B cell (primary cell): Measurements from ENCODE around the gene LDHD. TPM values are rescaled to one million over a fixed set of nuclear protein-coding genes. Genes with fewer than 3 reads are reported as not detected.

Experiments used
- ATAC-seq: fragments of 200-7000 bp; cut with Tn5 transposase; one replicate; pipeline ENCODE4 v1.10.0; 2021; ENCODE audit warnings: low read depth, mild to moderate bottlenecking, moderate number of reproducible peaks, moderate library complexity
- CTCF ChIA-PET: fragments of 350-600 bp; sonication (Branson Sonifier 250); formaldehyde crosslinking; loops from one replicate; lab custom pipeline; 2021; ENCODE audit warnings: antibody characterized with exemption, inconsistent platforms; lab: Charles Lee
- POLR2A ChIA-PET: fragments of 350-600 bp; sonication (Branson Sonifier 250); formaldehyde crosslinking; loops from one replicate; lab custom pipeline; 2021; ENCODE audit warnings: antibody characterized with exemption; lab: Charles Lee
- DNase-seq: peaks from one replicate; pipeline ENCODE4 v3.0.0; 2013
- H2AFZ ChIP-seq: 2 replicates; pipeline ENCODE4 v1.6.1; 2012; ENCODE audit warnings: mild to moderate bottlenecking, low read depth, low read length; ENCODE audit not compliant: insufficient read depth, poor library complexity, severe bottlenecking
- H3K27ac ChIP-seq, 2 donors: 1 replicate in 1 of 2; 2 replicates in 1 of 2; pipeline ENCODE4 v1.5.1; 2012 to 2013; ENCODE audit warnings: low read length in 2 of 2, mild to moderate bottlenecking in 2 of 2, moderate library complexity in 1 of 2
- H3K27me3 ChIP-seq, 4 experiments: fragments of 200-600 bp in 1 of 4; sonication (generic) in 1 of 4; replicated peaks in 1 of 4; 1 replicate in 2 of 4; 2 replicates in 2 of 4; pipeline versions ENCODE4 v1.6.1 to v1.7.0; 2013 to 2016; ENCODE audit warnings: low read length in 3 of 4, mild to moderate bottlenecking in 2 of 4, mixed read lengths in 1 of 4, moderate library complexity in 1 of 4; ENCODE audit not compliant: insufficient read depth in 4 of 4, control insufficient read depth in 3 of 4; ENCODE audit errors: control extremely low read depth in 1 of 4
- H3K36me3 ChIP-seq, 2 experiments: replicated peaks in 1 of 2; 1 replicate in 1 of 2; 2 replicates in 1 of 2; pipeline versions ENCODE4 v1.6.1 to v1.7.1; 2013; ENCODE audit warnings: low read length in 1 of 2; ENCODE audit not compliant: insufficient read depth in 2 of 2, control insufficient read depth in 1 of 2; ENCODE audit errors: control extremely low read depth in 1 of 2, extremely low read depth in 1 of 2
- H3K4me1 ChIP-seq, 2 donors: fragments of 200-600 bp in 1 of 2; sonication (generic) in 1 of 2; 1 replicate in 1 of 2; 2 replicates in 1 of 2; pipeline versions ENCODE4 v1.5.1 to v1.6.1; 2013 to 2017; ENCODE audit warnings: low read length in 2 of 2; ENCODE audit not compliant: control insufficient read depth in 2 of 2, insufficient read depth in 2 of 2
- H3K4me2 ChIP-seq: replicated peaks from 2 replicates; pipeline ENCODE3; 2012; ENCODE audit warnings: mild to moderate bottlenecking, low read depth, low read length; ENCODE audit not compliant: poor library complexity, severe bottlenecking
- H3K4me3 ChIP-seq, 5 experiments: fragments of 200-600 bp in 1 of 5; sonication (generic) in 1 of 5; 1 replicate in 3 of 5; 2 replicates in 2 of 5; pipeline versions ENCODE4 v1.5.1 to v1.7.0; 2011 to 2016; ENCODE audit warnings: low read length in 4 of 5, mild to moderate bottlenecking in 4 of 5, low read depth in 2 of 5, control low read depth in 1 of 5, moderate library complexity in 1 of 5; ENCODE audit not compliant: insufficient read depth in 1 of 5; ENCODE audit errors: control extremely low read depth in 1 of 5, extremely low read depth in 1 of 5
- H3K79me2 ChIP-seq: fragments of 200-600 bp; sonication (generic); one replicate; pipeline ENCODE4 v1.6.0; 2016; ENCODE audit warnings: low read length; ENCODE audit not compliant: control insufficient read depth, insufficient read depth
- H3K9ac ChIP-seq: fragments of 200-600 bp; sonication (generic); 2 replicates; pipeline ENCODE4 v1.6.1; 2017; ENCODE audit warnings: mild to moderate bottlenecking, low read length, moderate library complexity
- H3K9me3 ChIP-seq, 3 donors: one replicate each; pipeline versions ENCODE4 v1.6.1 to v1.7.1; 2013; ENCODE audit warnings: low read length in 2 of 3; ENCODE audit not compliant: control insufficient read depth in 2 of 3, insufficient read depth in 1 of 3; ENCODE audit errors: control extremely low read depth in 1 of 3
- H4K20me1 ChIP-seq: 2 replicates; pipeline ENCODE4 v1.6.0; 2012; ENCODE audit warnings: mild to moderate bottlenecking, low read length; ENCODE audit not compliant: insufficient read depth, control insufficient read depth, poor library complexity, severe bottlenecking
- H3K27ac Mint-ChIP-seq: one replicate; pipeline ENCODE4 v1.8.0; 2021; ENCODE audit warnings: mixed read lengths
- H3K27me3 Mint-ChIP-seq: one replicate; pipeline ENCODE4 v1.8.0; 2021; ENCODE audit warnings: mixed read lengths
- H3K4me1 Mint-ChIP-seq: one replicate; pipeline ENCODE4 v1.8.0; 2021; ENCODE audit warnings: mixed read lengths
- H3K4me3 Mint-ChIP-seq: one replicate; pipeline ENCODE4 v1.8.0; 2021; ENCODE audit warnings: mixed read lengths
- H3K9me3 Mint-ChIP-seq: one replicate; pipeline ENCODE4 v1.8.0; 2022; ENCODE audit warnings: mixed read lengths; ENCODE audit not compliant: insufficient read depth
- EZH2 ChIP-seq: IDR thresholded peaks from 2 replicates; pipeline ENCODE4 v1.6.1; 2012; ENCODE audit warnings: borderline replicate concordance, low read depth, mild to moderate bottlenecking, moderate library complexity, low read length; ENCODE audit not compliant: insufficient read depth, poor library complexity, severe bottlenecking
- WGBS: methylation state at CpG from one replicate; pipeline ENCODE4 v1.1.5; 2013; ENCODE audit warnings: missing lambda C conversion rate; ENCODE audit not compliant: insufficient coverage; 5-methylcytosine and 5-hydroxymethylcytosine counted together
- intact Hi-C: fragments of 100-400 bp; cut with micrococcal nuclease; formaldehyde crosslinking; loops from one replicate; pipeline ENCODE4 v1.10.0; 2022
- polyA plus RNA-seq: library from polyadenylated mRNA; depleted of rRNA; stranded (reverse); fragments of >200 nt; gene quantifications from 2 replicates; pipeline ENCODE4 v1.2.3, GENCODE V29; 2012
- total RNA-seq, 2 donors: library from RNA; stranded (reverse); fragments of 120-200 nt in 1 of 2; gene quantifications; 1 replicate in 1 of 2; 2 replicates in 1 of 2; pipeline versions ENCODE4 v1.2.3 to v1.2.4, GENCODE V29; 2013 to 2022
- TF ChIP-seq, protein P1 (sequence below): fragments of 200-600 bp; IDR thresholded peaks from one replicate; pipeline ENCODE4 v1.8.0; 2022; ENCODE audit warnings: antibody characterized with exemption, mild to moderate bottlenecking

The LDHD gene
- total and polyA plus RNA-seq, 2 donors (not counting 1 experiment from before 2014, with no cell fraction given): 0.19 TPM; not detected in 1

DNA sequence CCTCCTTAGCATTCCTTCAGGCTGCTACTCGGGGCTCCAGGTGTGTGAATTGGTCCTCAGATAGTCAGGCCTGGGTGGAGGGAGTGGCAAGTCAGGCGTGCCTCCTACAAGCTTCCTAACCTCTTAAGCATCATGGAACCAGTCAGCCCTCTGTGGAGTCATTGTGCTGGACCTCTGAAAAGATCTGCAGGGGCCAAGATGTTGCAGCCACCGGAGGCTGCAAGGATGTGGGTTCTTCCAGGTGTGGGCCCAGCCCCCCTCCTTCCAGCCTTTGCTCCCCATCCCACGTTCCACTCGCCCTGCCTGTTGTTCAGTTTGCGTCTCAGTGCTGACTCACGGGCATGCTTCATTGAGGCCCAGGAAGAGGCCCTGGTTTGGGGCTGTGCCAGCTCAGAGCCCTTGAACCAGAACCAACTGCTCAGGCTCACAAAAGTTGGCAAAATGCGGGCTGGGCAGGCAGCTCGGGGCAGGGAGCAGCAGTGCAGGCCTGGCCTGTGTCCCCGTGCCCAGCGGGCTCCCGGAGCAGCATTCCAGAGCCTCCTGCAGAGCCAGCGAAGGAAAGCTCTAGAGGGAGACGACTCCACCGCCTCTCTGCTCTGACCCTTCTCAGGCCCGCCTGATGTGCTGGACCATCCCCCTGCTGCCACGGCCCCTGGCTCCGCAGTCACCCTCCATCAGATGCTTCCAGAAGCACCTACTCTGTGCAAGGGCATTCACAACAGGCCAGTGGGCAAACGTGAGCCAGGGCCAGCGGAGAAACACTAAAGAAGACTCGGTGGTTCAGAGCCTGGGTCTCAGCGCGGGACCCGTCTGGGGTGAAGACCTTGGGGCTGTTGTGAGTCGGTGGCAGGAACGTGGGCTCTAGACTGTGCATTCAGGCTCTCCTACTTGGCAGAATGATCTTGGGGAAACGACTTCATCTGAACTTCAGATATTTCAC is 7.5 kb downstream of the LDHD start:
- Mint-ChIP-seq H3K27me3 (peaks cover 65% of the 10 kb centered on the region), H3K4me3 (peak overlapping the region; percentile 69), H3K27ac (peak overlapping the region; percentile 13), H3K9me3 (no peaks in the 10 kb centered on the region), H3K4me1 (peaks cover 39% of the 10 kb centered on the region)
- peak overlapping the region; percentile 52 for H3K4me2 ChIP-seq
- intact Hi-C loops: no loop called here
- DNase-seq (peak; percentile 63), ATAC-seq (peak; percentile 49)
- peaks cover 40 to 48% of the 10 kb centered on the region in 2 donors for H3K4me1 ChIP-seq
- TF ChIP-seq, protein P1, sequence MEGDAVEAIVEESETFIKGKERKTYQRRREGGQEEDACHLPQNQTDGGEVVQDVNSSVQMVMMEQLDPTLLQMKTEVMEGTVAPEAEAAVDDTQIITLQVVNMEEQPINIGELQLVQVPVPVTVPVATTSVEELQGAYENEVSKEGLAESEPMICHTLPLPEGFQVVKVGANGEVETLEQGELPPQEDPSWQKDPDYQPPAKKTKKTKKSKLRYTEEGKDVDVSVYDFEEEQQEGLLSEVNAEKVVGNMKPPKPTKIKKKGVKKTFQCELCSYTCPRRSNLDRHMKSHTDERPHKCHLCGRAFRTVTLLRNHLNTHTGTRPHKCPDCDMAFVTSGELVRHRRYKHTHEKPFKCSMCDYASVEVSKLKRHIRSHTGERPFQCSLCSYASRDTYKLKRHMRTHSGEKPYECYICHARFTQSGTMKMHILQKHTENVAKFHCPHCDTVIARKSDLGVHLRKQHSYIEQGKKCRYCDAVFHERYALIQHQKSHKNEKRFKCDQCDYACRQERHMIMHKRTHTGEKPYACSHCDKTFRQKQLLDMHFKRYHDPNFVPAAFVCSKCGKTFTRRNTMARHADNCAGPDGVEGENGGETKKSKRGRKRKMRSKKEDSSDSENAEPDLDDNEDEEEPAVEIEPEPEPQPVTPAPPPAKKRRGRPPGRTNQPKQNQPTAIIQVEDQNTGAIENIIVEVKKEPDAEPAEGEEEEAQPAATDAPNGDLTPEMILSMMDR: no peak
- no peak for TF ChIP-seq EZH2
- H4K20me1 ChIP-seq: no peaks in the 10 kb centered on the region
- no peaks in the 10 kb centered on the region for H3K36me3 ChIP-seq
- no peak overlapping the region for H3K27ac ChIP-seq
- H3K79me2 ChIP-seq: no peaks in the 10 kb centered on the region
- H2AFZ ChIP-seq: no peak overlapping the region
- peaks cover 0 to 95% (median 35%) of the 10 kb centered on the region in 4 experiments for H3K27me3 ChIP-seq
- ChIA-PET POLR2A (no interaction called here), CTCF (interaction anchor here (0.5 to 6.8 kb wide), 9 partner anchors 26 to 399 kb away, joined by 3 to 87 read pairs (median 4); partner anchors contain the start of gene ZNRF1)
- H3K4me3 ChIP-seq: peak overlapping the region in 1 of 5 experiments; percentile 13
- peaks cover 0 to 15% (median 0%) of the 10 kb centered on the region in 3 donors for H3K9me3 ChIP-seq
- peak overlapping the region; percentile 25 for H3K9ac ChIP-seq
- 36% methylated on average over 26 of the region's 27 CpGs for WGBS

- Histone ChIP-seq H3K4me2 (no peak overlapping the region), H3K9me3 (peaks cover 0 to 11% (median 0%) of the 10 kb centered on the region in 3 donors), H2AFZ (no peak overlapping the region), H3K27me3 (peaks cover 0 to 81% (median 30%) of the 10 kb centered on the region in 4 experiments), H3K36me3 (no peaks in the 10 kb centered on the region), H4K20me1 (no peaks in the 10 kb centered on the region), H3K4me3 (no peak overlapping the region), H3K9ac (no peak overlapping the region), H3K79me2 (no peaks in the 10 kb centered on the region), H3K4me1 (peaks cover 40 to 48% of the 10 kb centered on the region in 2 donors), H3K27ac (no peak overlapping the region)
- peaks cover 39% of the 10 kb centered on the region for H3K4me1 Mint-ChIP-seq
- intact Hi-C loops: no loop called here
- no peak overlapping the region for H3K4me3 Mint-ChIP-seq
- H3K9me3 Mint-ChIP-seq: no peaks in the 10 kb centered on the region
- ChIA-PET CTCF (interaction anchor here (6.8 kb wide), 1 partner anchor 109 kb away, joined by 87 read pairs; the partner anchor contains the start of gene ZNRF1), POLR2A (no interaction called here)
- peaks cover 66% of the 10 kb centered on the region for H3K27me3 Mint-ChIP-seq
- DNase-seq: no peak
- TF ChIP-seq, protein P1: no peak
- TF ChIP-seq EZH2: no peak
- ATAC-seq: no peak
- WGBS: 94% methylated on average over 9 of the region's 10 CpGs
- no peak overlapping the region for H3K27ac Mint-ChIP-seq
These were observed 9.1 kb downstream of the LDHD start for GRCh38 chr16:75107505-75107904.
